Activated naive CD4-positive, alpha-beta T cell treated with anti-CD3 and anti-CD28 coated beads, Interleukin-2, amount 10 ng/mL, durations not matched to agents 7 days and 5 days (primary cell): ENCODE measurements around the gene DYNLRB1.

Experiments used
- CTCF ChIA-PET: fragments of 350-600 bp; sonication (Branson Sonifier 250); formaldehyde crosslinking; loops from one replicate; lab custom pipeline; 2021; ENCODE audit warnings: antibody characterized with exemption; lab: Charles Lee
- DNase-seq: peaks from one replicate; pipeline ENCODE4 v3.0.0-alpha.2; 2020
- H3K27ac Mint-ChIP-seq: one replicate; pipeline ENCODE4 v1.8.0; 2021; ENCODE audit warnings: mild to moderate bottlenecking, moderate library complexity, mixed read lengths
- H3K27me3 Mint-ChIP-seq: one replicate; pipeline ENCODE4 v1.8.0; 2021; ENCODE audit warnings: mild to moderate bottlenecking, mixed read lengths
- H3K36me3 Mint-ChIP-seq: one replicate; pipeline ENCODE4 v1.8.0; 2021; ENCODE audit warnings: mixed read lengths
- H3K4me1 Mint-ChIP-seq: one replicate; pipeline ENCODE4 v1.8.0; 2021; ENCODE audit warnings: mixed read lengths
- H3K4me3 Mint-ChIP-seq: one replicate; pipeline ENCODE4 v1.8.0; 2021; ENCODE audit warnings: mild to moderate bottlenecking, moderate library complexity, mixed read lengths
- H3K9me3 Mint-ChIP-seq: one replicate; pipeline ENCODE4 v1.8.0; 2021; ENCODE audit warnings: mixed read lengths

DYNLRB1 gene

DNA sequence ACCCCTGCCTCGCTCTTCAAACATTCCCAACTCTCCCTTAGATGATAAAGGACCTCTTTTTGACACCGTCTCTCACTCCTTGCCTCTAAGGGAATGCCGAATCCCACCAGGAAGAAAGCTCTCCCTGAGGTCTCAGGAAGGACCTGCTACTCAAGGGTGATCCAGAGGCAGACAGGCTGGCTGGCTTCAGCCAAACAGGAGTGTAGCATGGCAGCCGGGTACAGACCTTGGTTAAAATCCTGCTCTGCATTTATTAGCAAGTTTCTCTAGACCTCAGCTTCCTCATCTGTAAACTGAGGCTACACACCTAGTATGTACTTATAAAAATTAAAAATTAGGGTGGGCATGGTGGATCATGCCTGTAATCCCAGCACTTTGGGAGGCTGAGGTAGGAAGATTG, 59.5 kb downstream of the DYNLRB1 start:
- Mint-ChIP-seq H3K36me3 (peaks cover 25% of the 10 kb centered on the region), H3K27me3 (no peaks in the 10 kb centered on the region), H3K9me3 (peaks cover 3% of the 10 kb centered on the region), H3K4me3 (no peak overlapping the region), H3K27ac (no peak overlapping the region), H3K4me1 (peaks cover 30% of the 10 kb centered on the region)
- CTCF ChIA-PET: interaction anchor here (0.9 kb wide), 1 partner anchor 263 kb away, joined by 3 read pairs; no protein-coding TSS in a partner anchor
- no peak for DNase-seq

DNA sequence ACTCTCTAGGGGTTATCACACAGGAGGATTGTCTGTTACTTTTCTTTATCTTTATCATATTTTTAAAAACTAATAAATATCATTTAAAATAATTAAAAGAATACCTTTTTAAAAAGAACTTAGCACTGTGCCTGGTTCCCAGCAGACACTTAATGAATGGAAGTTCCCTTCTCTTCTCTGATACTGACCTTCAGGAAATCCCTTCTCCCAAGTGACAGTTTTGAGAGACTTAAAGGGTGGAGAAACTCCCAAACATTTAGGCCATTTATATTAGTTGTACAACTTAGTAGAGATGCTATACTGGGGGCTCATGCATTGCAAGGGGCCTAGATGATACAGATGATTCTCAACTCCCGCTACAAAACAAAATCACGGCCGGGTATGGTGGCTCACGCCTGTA, 60.8 kb downstream of the DYNLRB1 start:
- no peak for DNase-seq
- no peaks in the 10 kb centered on the region for H3K27me3 Mint-ChIP-seq
- H3K4me1 Mint-ChIP-seq: peaks cover 33% of the 10 kb centered on the region
- CTCF ChIA-PET: no interaction called here
- peaks cover 3% of the 10 kb centered on the region for H3K9me3 Mint-ChIP-seq
- H3K27ac Mint-ChIP-seq: no peak overlapping the region
- no peak overlapping the region for H3K4me3 Mint-ChIP-seq
- peaks cover 27% of the 10 kb centered on the region for H3K36me3 Mint-ChIP-seq

DNA sequence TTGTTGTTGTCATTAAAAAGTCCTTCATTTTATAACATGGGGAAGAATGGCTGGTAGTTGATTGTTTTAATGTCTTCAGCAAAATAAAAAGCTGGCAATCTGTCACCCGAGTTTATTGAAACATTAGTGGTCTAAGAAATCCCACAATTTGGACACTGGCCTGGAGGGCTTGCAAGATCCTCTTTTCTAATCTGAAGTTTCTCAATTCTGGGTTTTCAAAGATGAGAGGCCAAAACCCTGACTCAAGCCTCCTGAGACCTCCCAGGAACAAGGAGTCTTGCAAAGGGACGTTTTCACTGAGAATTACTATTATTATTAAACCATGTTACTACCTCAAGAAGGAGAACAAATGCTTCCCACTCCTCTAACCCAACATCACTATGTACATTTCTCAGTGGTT, 61.8 kb downstream of the DYNLRB1 start:
- Mint-ChIP-seq H3K4me3 (no peak overlapping the region), H3K27ac (no peak overlapping the region), H3K4me1 (peaks cover 33% of the 10 kb centered on the region), H3K9me3 (peaks cover 3% of the 10 kb centered on the region), H3K27me3 (no peaks in the 10 kb centered on the region), H3K36me3 (peaks cover 27% of the 10 kb centered on the region)
- DNase-seq: no peak
- CTCF ChIA-PET: no interaction called here

DNA sequence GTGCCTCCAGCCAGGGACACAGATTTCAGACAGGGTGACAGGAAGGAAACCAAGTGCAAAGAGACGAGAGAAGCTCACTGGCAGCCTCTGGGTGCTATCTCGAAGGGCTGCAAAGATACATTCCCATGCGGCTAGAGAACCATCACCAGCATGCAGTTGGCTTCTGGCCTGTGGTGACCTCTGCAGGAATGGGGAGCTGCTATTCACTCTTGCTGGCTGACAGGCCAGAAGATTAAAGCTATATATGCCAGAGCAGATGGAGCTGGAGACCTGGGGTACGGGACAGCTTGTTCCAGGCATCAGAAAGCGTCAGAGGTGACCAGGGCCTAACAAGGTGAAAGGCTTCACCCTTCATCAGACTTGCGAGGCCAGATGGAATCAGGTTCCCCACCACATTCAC, 62.3 kb downstream of the DYNLRB1 start:
- H3K36me3 Mint-ChIP-seq: peaks cover 25% of the 10 kb centered on the region
- peaks cover 3% of the 10 kb centered on the region for H3K9me3 Mint-ChIP-seq
- no peak for DNase-seq
- H3K4me1 Mint-ChIP-seq: peaks cover 33% of the 10 kb centered on the region
- H3K27me3 Mint-ChIP-seq: no peaks in the 10 kb centered on the region
- no peak overlapping the region for H3K4me3 Mint-ChIP-seq
- CTCF ChIA-PET: no interaction called here
- peak overlapping the region; percentile 68 for H3K27ac Mint-ChIP-seq

DNA sequence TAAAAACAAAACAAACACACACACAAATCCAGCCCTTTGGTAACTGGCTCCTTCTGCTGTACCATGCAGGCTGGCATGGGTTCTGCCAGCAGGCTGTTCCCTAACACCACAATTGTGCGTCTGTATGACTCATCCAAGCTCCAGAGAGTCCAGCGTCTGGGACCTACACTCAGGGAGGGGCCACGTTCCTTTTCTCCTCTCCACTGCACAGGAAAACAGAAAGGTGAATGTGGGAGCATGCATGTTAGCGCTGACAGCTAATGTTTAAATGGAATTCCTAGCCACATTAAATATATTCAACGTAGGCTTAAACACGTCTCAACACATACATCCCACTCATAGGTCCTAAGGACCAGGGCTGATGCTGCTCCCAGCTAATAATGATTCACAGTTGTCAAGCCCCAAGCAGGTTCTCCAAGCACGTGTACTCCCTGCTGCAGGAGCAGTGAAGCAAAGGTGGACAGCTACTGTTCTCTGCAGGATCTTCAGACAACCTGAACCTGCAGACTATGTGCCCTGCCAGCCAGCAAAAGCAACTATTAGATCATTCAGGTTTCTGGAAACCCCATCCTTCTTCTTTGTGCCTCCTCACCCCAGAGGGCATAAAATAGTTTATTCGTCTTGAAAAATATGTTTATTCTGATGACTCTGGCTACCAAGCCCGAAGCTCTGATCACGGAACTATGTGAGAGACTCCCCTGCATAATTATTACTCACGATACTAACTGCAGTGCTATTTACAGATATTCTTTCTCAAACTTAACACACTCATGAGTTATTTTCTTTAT, 63.2 kb downstream of the DYNLRB1 start:
- CTCF ChIA-PET: interaction anchor here (0.9 kb wide), 2 partner anchors 8 to 267 kb away, joined by 3 read pairs; no protein-coding TSS in a partner anchor
- no peak for DNase-seq
- peaks cover 33% of the 10 kb centered on the region for H3K4me1 Mint-ChIP-seq
- peaks cover 25% of the 10 kb centered on the region for H3K36me3 Mint-ChIP-seq
- H3K4me3 Mint-ChIP-seq: no peak overlapping the region
- H3K27ac Mint-ChIP-seq: peak overlapping the region; percentile 93
- peaks cover 3% of the 10 kb centered on the region for H3K9me3 Mint-ChIP-seq
- no peaks in the 10 kb centered on the region for H3K27me3 Mint-ChIP-seq

DNA sequence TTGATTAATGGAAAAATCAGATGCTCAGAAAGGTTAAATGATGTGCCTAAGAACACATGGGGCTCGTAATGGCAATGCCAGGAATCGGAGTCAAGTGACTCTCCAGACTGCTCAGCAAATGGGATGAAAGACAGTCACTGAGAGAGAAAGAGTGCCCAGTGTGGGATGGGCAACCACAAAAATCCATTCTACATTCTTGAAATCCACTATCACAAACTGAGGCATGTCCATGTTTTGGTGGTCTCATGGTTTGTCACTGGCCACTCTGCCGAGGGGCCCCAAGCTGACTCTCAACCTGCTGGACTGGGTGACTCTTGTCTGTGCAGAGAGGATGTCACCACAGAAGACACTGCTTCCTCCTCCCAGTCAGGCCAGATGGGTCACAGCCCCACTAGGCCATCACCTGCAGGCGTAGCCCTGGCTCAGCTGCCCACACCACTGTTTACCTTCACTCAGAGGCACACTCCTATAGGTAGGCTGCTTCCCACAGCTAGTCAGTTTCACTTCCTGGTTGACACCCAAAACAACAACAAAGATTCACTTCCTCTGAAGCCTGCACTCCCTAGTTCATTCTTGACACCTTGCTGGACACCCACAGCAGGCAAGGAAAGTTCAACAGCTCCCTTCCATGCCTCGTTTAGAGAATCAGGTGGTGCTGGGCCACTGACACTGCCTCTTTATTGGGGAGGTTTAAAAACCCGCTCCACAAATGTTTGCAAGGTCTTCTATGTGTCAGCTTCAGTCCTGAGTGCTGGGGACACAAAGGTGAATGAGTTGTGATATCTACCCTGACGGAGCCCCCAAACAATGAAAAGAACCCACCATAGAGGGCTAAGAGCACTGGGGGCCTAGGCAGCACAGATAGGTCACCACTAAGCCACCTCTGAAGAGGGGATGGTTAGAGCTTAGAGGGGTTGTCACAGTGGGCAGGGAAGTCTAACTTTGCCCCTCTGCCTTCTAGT, 64.0 kb downstream of the DYNLRB1 start:
- no peaks in the 10 kb centered on the region for H3K27me3 Mint-ChIP-seq
- peaks cover 21% of the 10 kb centered on the region for H3K36me3 Mint-ChIP-seq
- H3K4me3 Mint-ChIP-seq: no peak overlapping the region
- H3K27ac Mint-ChIP-seq: peak overlapping the region; percentile 93
- CTCF ChIA-PET: interaction anchor here (0.6 to 1.3 kb wide), 3 partner anchors 9 to 267 kb away, joined by 3 read pairs; no protein-coding TSS in a partner anchor
- H3K9me3 Mint-ChIP-seq: peaks cover 3% of the 10 kb centered on the region
- peaks cover 33% of the 10 kb centered on the region for H3K4me1 Mint-ChIP-seq
- DNase-seq: peak; percentile 62

DNA sequence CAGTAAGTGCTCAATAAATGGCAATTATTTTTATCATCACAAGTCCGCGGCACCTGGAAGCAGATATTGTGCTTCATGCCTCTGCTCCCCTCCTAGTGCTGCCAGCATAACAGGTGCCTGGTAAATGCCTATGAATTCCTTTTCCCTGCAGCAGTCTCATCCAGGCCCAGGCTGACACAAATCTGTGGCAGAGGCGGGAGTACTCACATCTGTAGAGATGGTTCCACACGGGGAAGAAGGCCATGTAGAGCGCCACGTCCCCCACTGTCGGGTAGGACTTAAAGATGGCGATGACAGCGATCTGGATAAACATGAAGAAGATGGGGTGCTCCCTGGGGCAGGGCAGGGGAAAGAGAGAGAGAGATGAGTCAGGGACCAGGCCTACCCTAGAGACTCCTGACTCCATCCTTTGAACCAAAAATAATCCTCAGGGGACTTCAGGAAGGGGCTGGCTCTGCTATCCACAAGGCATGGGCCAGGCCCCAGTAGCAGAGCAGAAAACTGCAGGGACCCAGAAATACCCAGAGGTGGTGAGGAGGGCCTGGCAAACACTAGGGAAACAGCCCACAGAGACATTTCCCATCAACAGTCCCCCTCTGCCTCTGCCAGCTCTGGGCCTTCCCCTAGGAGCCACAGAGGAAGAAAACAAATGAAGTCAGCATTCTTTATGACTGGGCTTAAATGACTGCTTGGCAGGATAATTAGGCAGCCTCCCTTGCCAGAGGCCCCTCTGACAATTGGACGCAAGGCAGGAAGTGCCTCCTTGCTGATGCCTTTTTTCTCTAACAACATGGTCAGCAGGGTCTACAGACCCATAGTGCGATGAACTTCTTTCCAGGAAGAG, 65.3 kb downstream of the DYNLRB1 start:
- H3K4me1 Mint-ChIP-seq: peaks cover 33% of the 10 kb centered on the region
- H3K4me3 Mint-ChIP-seq: no peak overlapping the region
- CTCF ChIA-PET: interaction anchor here (1.3 kb wide), 1 partner anchor 269 kb away, joined by 3 read pairs; no protein-coding TSS in a partner anchor
- peaks cover 21% of the 10 kb centered on the region for H3K36me3 Mint-ChIP-seq
- peak overlapping the region; percentile 93 for H3K27ac Mint-ChIP-seq
- no peaks in the 10 kb centered on the region for H3K27me3 Mint-ChIP-seq
- H3K9me3 Mint-ChIP-seq: peaks cover 3% of the 10 kb centered on the region
- no peak for DNase-seq

DNA sequence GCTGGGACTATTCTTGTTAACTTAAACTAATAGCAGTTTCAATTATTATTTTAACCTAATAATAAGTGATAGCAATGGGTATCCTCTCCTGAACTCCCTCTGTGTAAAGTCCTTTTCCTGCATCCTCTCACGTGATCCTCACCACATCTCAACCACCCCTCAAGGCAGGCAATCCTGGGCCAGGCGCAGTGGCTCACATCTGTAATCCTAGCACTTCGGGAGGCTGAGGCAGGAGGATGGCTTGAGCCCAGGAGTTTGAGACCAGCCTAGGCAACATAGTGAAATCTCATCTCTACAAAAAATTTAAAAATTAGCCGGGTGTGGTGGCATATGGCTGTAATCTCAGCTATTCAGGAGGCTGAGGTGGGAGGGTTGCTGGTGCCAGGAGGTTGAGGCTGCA, 66.0 kb downstream of the DYNLRB1 start:
- H3K4me1 Mint-ChIP-seq: peaks cover 33% of the 10 kb centered on the region
- H3K4me3 Mint-ChIP-seq: no peak overlapping the region
- H3K27ac Mint-ChIP-seq: peak overlapping the region; percentile 56
- CTCF ChIA-PET: no interaction called here
- peaks cover 21% of the 10 kb centered on the region for H3K36me3 Mint-ChIP-seq
- H3K27me3 Mint-ChIP-seq: no peaks in the 10 kb centered on the region
- H3K9me3 Mint-ChIP-seq: peaks cover 3% of the 10 kb centered on the region
- no peak for DNase-seq

DNA sequence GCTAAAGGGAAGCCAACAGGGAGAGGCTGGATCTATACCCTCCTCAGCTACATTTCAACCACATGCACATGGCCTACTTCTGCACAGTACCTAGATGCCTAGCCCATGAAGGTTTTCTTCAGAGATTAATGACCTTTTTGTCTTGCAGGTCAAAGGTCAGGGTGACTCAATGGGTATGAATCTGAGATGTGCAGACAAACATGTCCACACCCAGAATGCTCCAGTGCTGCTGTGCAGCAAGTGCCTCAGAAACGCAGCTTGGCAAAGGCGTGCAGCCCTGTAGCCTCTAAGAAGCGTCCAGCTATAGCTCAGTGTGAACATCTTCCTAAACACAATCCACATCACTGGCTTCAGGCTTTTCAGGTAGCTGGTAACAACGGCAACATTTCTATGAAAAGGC, 66.7 kb downstream of the DYNLRB1 start:
- peaks cover 33% of the 10 kb centered on the region for H3K4me1 Mint-ChIP-seq
- peaks cover 3% of the 10 kb centered on the region for H3K9me3 Mint-ChIP-seq
- peak overlapping the region; percentile 4 for H3K27ac Mint-ChIP-seq
- H3K27me3 Mint-ChIP-seq: no peaks in the 10 kb centered on the region
- CTCF ChIA-PET: no interaction called here
- peaks cover 24% of the 10 kb centered on the region for H3K36me3 Mint-ChIP-seq
- no peak for DNase-seq
- no peak overlapping the region for H3K4me3 Mint-ChIP-seq

DNA sequence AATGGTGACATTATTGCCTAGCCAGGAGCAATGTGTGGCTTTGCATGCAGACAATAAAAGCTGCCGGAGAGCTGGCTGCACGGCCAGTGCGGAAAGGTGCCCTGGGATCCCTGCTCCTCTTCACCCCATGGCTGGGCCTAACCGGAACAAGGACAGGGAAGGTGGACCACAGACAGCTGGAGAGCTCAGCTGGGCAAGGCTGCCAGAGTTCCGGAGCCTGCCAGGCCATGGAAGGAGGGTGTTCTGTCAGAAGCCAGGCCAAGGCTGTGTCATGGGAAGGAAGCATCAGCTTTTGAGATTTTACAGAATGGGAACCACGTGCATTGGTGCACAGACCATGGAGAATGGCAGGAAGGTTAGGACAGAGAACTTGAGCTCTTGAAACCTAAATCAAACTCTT, 67.3 kb downstream of the DYNLRB1 start:
- H3K27ac Mint-ChIP-seq: no peak overlapping the region
- no peak overlapping the region for H3K4me3 Mint-ChIP-seq
- H3K27me3 Mint-ChIP-seq: no peaks in the 10 kb centered on the region
- peaks cover 21% of the 10 kb centered on the region for H3K36me3 Mint-ChIP-seq
- peaks cover 30% of the 10 kb centered on the region for H3K4me1 Mint-ChIP-seq
- DNase-seq: no peak
- CTCF ChIA-PET: no interaction called here
- peaks cover 3% of the 10 kb centered on the region for H3K9me3 Mint-ChIP-seq

DNA sequence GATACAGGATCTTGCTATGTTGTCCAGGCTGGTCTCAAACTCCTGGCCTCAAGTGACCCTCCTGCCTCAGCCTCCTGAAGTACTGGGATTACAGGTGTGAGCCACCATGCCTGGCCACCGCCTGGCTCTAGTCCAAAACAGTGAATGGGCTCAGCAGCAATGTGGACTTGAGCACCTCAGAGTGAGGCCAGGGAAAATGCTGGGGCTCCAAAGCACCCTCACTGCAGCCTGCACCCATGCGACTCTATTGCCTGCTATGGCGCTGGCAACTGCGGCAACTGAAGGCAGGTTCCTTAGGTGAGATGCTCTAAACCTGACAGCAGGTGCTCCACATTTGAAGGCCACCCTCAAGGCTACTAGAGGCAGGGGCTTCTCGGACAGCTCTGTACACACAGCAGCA, 68.8 kb downstream of the DYNLRB1 start:
- DNase-seq: no peak
- H3K36me3 Mint-ChIP-seq: peaks cover 17% of the 10 kb centered on the region
- no peaks in the 10 kb centered on the region for H3K27me3 Mint-ChIP-seq
- peaks cover 18% of the 10 kb centered on the region for H3K4me1 Mint-ChIP-seq
- peaks cover 3% of the 10 kb centered on the region for H3K9me3 Mint-ChIP-seq
- CTCF ChIA-PET: no interaction called here
- no peak overlapping the region for H3K4me3 Mint-ChIP-seq
- H3K27ac Mint-ChIP-seq: no peak overlapping the region

DNA sequence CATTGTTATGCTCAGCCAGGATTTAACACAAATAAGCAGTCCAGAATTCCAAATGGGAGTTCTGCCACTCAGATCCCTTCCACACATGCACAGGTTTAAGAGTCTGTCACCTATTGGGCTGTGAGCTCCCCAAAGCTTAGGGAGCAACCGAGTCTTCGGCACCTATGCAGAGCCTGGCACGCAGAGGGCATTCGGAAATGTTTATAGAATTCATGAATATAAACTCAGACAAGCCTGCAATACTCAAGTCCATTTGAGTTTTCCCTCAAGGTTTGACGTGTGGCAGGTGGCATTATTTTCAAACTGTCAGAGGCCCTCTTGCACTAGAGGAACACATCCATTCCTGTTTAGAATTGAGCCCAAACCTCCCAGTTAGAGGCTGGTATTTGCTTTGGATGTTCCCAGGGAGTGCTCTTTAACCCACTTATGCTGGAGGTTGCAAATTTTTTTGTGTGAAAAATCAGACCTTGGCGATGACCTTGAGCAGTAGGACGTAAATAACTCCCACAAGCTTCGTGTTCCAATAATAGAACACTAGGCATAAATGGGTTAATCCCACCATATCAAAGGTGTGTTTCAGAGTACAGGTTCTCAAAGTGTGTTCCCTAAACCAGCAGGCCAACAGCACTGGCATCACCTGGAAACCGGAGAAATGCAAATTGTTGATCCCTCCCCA, 70.4 kb downstream of the DYNLRB1 start:
- Mint-ChIP-seq H3K36me3 (peaks cover 3% of the 10 kb centered on the region), H3K4me3 (no peak overlapping the region), H3K9me3 (no peaks in the 10 kb centered on the region), H3K4me1 (peaks cover 4% of the 10 kb centered on the region), H3K27me3 (no peaks in the 10 kb centered on the region), H3K27ac (no peak overlapping the region)
- DNase-seq: no peak
- CTCF ChIA-PET: interaction anchor here (0.5 to 0.6 kb wide), 3 partner anchors 72 to 220 kb away, joined by 3 read pairs; no protein-coding TSS in a partner anchor
